ENCODE results near the gene VPS50. TPM values are rescaled to one million over a fixed set of nuclear protein-coding genes. Genes with fewer than 3 reads are reported as not detected.

Gene VPS50
- total RNA-seq, 1 experiment from 2014 or later = 15.1 TPM

DNA sequence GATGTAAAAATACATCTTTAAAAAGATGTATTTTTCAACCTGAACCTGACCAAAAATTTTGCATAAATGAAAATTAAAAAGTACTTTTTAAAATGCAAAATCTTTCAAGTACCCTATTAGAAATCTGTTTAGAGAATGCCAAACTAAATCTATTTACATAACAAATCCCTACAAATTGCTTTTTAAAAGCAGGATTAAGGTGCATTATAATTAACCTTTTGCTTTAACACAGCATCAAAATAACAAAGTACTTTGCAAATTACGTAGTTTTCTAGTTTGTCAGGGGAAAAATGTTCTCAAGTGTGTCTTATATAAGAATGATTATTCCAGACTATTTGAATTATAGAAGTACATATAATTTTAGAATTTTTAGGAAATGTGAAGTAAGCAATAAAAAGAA, 160.8 kb downstream of the VPS50 start:
- BruUV-seq (replicated peaks) = no TSS peak
- ChIA-PET CTCF (no interaction called here), POLR2A (no interaction called here), RAD21 (ENCODE audit: low non-redundant PET in 1 of 2, low total read pairs in 2 of 2, uncharacterized antibody in 2 of 2, unreplicated experiment in 2 of 2) (no interaction called here)
- Histone ChIP-seq H3K9me3 (ENCODE audit: control insufficient read depth in 1 of 2, insufficient read depth in 1 of 2, low read depth in 1 of 2, low read length in 2 of 2) (no peaks in the 10 kb centered on the region), H3K9me2 (ENCODE audit: insufficient read depth) (no peaks in the 10 kb centered on the region), H3K4me2 (ENCODE audit: low read length) (no peak overlapping the region), H2AFZ (ENCODE audit: low read depth, low read length, poor library complexity, severe bottlenecking) (no peak overlapping the region), H3K27ac (ENCODE audit: low read depth, low read length) (no peak overlapping the region), H3K27me3 (ENCODE audit: insufficient read depth, low read length) (peaks cover 11% of the 10 kb centered on the region; the same call in 1 of the 2 replicates), H3K79me2 (ENCODE audit: insufficient read depth, low read length) (no peaks in the 10 kb centered on the region), H4K20me1 (ENCODE audit: insufficient read depth) (no peaks in the 10 kb centered on the region), H3K4me3 (replicated peaks in 1 of 2; ENCODE audit: low read depth in 1 of 2, low read length in 2 of 2) (no peak overlapping the region), H3K36me3 (ENCODE audit: control insufficient read depth in 1 of 2, insufficient read depth in 2 of 2, low read length in 2 of 2) (no peaks in the 10 kb centered on the region), H3K4me1 (ENCODE audit: control insufficient read depth in 1 of 2, insufficient read depth in 2 of 2, low read length in 2 of 2) (no peaks in the 10 kb centered on the region), H3K9ac (ENCODE audit: low read length) (no peak overlapping the region)
- DNase-seq (ENCODE audit: low read depth, low spot score) = no peak
- ATAC-seq = no peak
- intact Hi-C loops (cut with micrococcal nuclease) = no loop called here
- no peak for TF ChIP-seq SIN3A (IDR thresholded peaks at IDR 0.05; ENCODE audit: low read depth)
- TF ChIP-seq, protein P1, sequence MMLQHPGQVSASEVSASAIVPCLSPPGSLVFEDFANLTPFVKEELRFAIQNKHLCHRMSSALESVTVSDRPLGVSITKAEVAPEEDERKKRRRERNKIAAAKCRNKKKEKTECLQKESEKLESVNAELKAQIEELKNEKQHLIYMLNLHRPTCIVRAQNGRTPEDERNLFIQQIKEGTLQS (IDR thresholded peaks at IDR 0.05) = no peak
- no peak for TF ChIP-seq YY1 (IDR thresholded peaks at IDR 0.05; ENCODE audit: extremely low read depth, insufficient replicate concordance, low read depth, low read length)
- TF ChIP-seq SP1 (IDR thresholded peaks at IDR 0.05; ENCODE audit: low read depth) = no peak
- TF ChIP-seq EZH2 (IDR thresholded peaks at IDR 0.05) = no peak
- no peak for TF ChIP-seq FOSL1 (IDR thresholded peaks at IDR 0.05; ENCODE audit: low read depth)
- TF ChIP-seq CEBPB (IDR thresholded peaks at IDR 0.05; ENCODE audit: low read depth) = no peak
- no peak for TF ChIP-seq POLR2AphosphoS5 (IDR thresholded peaks at IDR 0.05; ENCODE audit: low read depth, low read length)
- TF ChIP-seq ZNF274 (IDR thresholded peaks at IDR 0.05; ENCODE audit: low read depth, low read length) = no peak
- TF ChIP-seq CTCF (IDR thresholded peaks at IDR 0.05 in 2 of 3, conservative IDR thresholded peaks at IDR 0.05 in 1 of 3; ENCODE audit: borderline replicate concordance in 1 of 3, insufficient read depth in 1 of 3, low read depth in 2 of 3, low read length in 2 of 3) = no peak
- TF ChIP-seq TCF7L2 (IDR thresholded peaks at IDR 0.05; ENCODE audit: borderline replicate concordance, extremely low read depth, insufficient read depth, insufficient read length) = no peak
- no peak for TF ChIP-seq SRF (IDR thresholded peaks at IDR 0.05; ENCODE audit: low read depth)
- no peak for TF ChIP-seq EZH2phosphoT487 (IDR thresholded peaks at IDR 0.05; ENCODE audit: borderline replicate concordance)
